ENCODE data around the gene SLC4A9. TPM values are rescaled to one million over a fixed set of nuclear protein-coding genes. Genes with fewer than 3 reads are reported as not detected.

SLC4A9 gene
- 0.11 TPM for total RNA-seq
- polyA plus RNA-seq: 0.06 TPM

- Histone ChIP-seq H3K4me3 (ENCODE audit: low read depth, low read length) (no peak within 1 kb of the TSS), H3K27ac (ENCODE audit: low read depth) (no peak within 1 kb of the TSS), H3K4me1 (ENCODE audit: insufficient read depth) (no peaks in the 10 kb centered on the region), H3K36me3 (ENCODE audit: insufficient read depth) (no peaks in the 10 kb centered on the region)
- 91% methylated on average over 2 of the region's 2 CpGs for WGBS
- DNase-seq (ENCODE audit: extremely low spot score): no peak
Observed at GRCh38 chr5:140360101-140360500, at the start of gene SLC4A9. SLC4A9 (plus strand) TSS chr5:140360194; CDS start chr5:140360237, 43 bp downstream.

- H3K36me3 ChIP-seq (ENCODE audit: insufficient read depth): no peaks in the 10 kb centered on the region
- H3K27ac ChIP-seq (ENCODE audit: low read depth): no peak overlapping the region
- 72% methylated on average over 2 of the region's 2 CpGs for WGBS
- H3K4me1 ChIP-seq (ENCODE audit: insufficient read depth): no peaks in the 10 kb centered on the region
- no peak overlapping the region for H3K4me3 ChIP-seq (ENCODE audit: low read depth, low read length)
- no peak for DNase-seq (ENCODE audit: extremely low spot score)
Observed at GRCh38 chr5:140310434-140310833, 49.6 kb upstream of the SLC4A9 start.

GRCh38 chr5:140311011-140311467 is 49.0 kb upstream of the SLC4A9 start:
- WGBS: 76% methylated on average over 5 of the region's 5 CpGs
- Histone ChIP-seq H3K4me3 (ENCODE audit: low read depth, low read length) (no peak overlapping the region), H3K4me1 (ENCODE audit: insufficient read depth) (no peaks in the 10 kb centered on the region), H3K27ac (ENCODE audit: low read depth) (no peak overlapping the region), H3K36me3 (ENCODE audit: insufficient read depth) (no peaks in the 10 kb centered on the region)
- DNase-seq (ENCODE audit: extremely low spot score): no peak

GRCh38 chr5:140312067-140312790 is 47.8 kb upstream of the SLC4A9 start:
- H3K36me3 ChIP-seq (ENCODE audit: insufficient read depth): no peaks in the 10 kb centered on the region
- 31% methylated on average over 4 of the region's 4 CpGs for WGBS
- H3K4me3 ChIP-seq (ENCODE audit: low read depth, low read length): no peak overlapping the region
- H3K4me1 ChIP-seq (ENCODE audit: insufficient read depth): no peaks in the 10 kb centered on the region
- no peak overlapping the region for H3K27ac ChIP-seq (ENCODE audit: low read depth)
- DNase-seq (ENCODE audit: extremely low spot score): no peak

GRCh38 chr5:140312791-140313189 is 47.2 kb upstream of the SLC4A9 start:
- 90% methylated on average over 7 of the region's 7 CpGs for WGBS
- Histone ChIP-seq H3K36me3 (ENCODE audit: insufficient read depth) (no peaks in the 10 kb centered on the region), H3K4me1 (ENCODE audit: insufficient read depth) (no peaks in the 10 kb centered on the region), H3K27ac (ENCODE audit: low read depth) (no peak overlapping the region), H3K4me3 (ENCODE audit: low read depth, low read length) (no peak overlapping the region)
- DNase-seq (ENCODE audit: extremely low spot score): no peak

GRCh38 chr5:140317859-140318258 is 42.1 kb upstream of the SLC4A9 start:
- no peak for DNase-seq (ENCODE audit: extremely low spot score)
- Histone ChIP-seq H3K4me3 (ENCODE audit: low read depth, low read length) (no peak overlapping the region), H3K36me3 (ENCODE audit: insufficient read depth) (no peaks in the 10 kb centered on the region), H3K4me1 (ENCODE audit: insufficient read depth) (no peaks in the 10 kb centered on the region), H3K27ac (ENCODE audit: low read depth) (no peak overlapping the region)
- WGBS: 78% methylated on average over 5 of the region's 5 CpGs

- H3K4me3 ChIP-seq (ENCODE audit: low read depth, low read length): no peak overlapping the region
- DNase-seq (ENCODE audit: extremely low spot score): no peak
- no peaks in the 10 kb centered on the region for H3K4me1 ChIP-seq (ENCODE audit: insufficient read depth)
- H3K36me3 ChIP-seq (ENCODE audit: insufficient read depth): no peaks in the 10 kb centered on the region
- WGBS: 88% methylated on average over 4 of the region's 4 CpGs
- no peak overlapping the region for H3K27ac ChIP-seq (ENCODE audit: low read depth)
Observed at GRCh38 chr5:140318792-140319191, 41.2 kb upstream of the SLC4A9 start.

GRCh38 chr5:140319833-140320232 is 40.2 kb upstream of the SLC4A9 start:
- H3K4me1 ChIP-seq (ENCODE audit: insufficient read depth): no peaks in the 10 kb centered on the region
- H3K27ac ChIP-seq (ENCODE audit: low read depth): no peak overlapping the region
- no peaks in the 10 kb centered on the region for H3K36me3 ChIP-seq (ENCODE audit: insufficient read depth)
- 96% methylated on average over 1 of the region's 1 CpG for WGBS
- no peak overlapping the region for H3K4me3 ChIP-seq (ENCODE audit: low read depth, low read length)
- DNase-seq (ENCODE audit: extremely low spot score): no peak

- 83% methylated on average over 2 of the region's 2 CpGs for WGBS
- H3K4me1 ChIP-seq (ENCODE audit: insufficient read depth): no peaks in the 10 kb centered on the region
- no peak for DNase-seq (ENCODE audit: extremely low spot score)
- H3K4me3 ChIP-seq (ENCODE audit: low read depth, low read length): no peak overlapping the region
- H3K27ac ChIP-seq (ENCODE audit: low read depth): no peak overlapping the region
- no peaks in the 10 kb centered on the region for H3K36me3 ChIP-seq (ENCODE audit: insufficient read depth)
Observed at GRCh38 chr5:140321796-140322195, 38.2 kb upstream of the SLC4A9 start.

GRCh38 chr5:140322751-140323731 is 37.0 kb upstream of the SLC4A9 start:
- Histone ChIP-seq H3K4me1 (ENCODE audit: insufficient read depth) (no peaks in the 10 kb centered on the region), H3K27ac (ENCODE audit: low read depth) (no peak overlapping the region), H3K4me3 (ENCODE audit: low read depth, low read length) (no peak overlapping the region), H3K36me3 (ENCODE audit: insufficient read depth) (no peaks in the 10 kb centered on the region)
- DNase-seq (ENCODE audit: extremely low spot score): no peak
- 49% methylated on average over 9 of the region's 9 CpGs for WGBS

- Histone ChIP-seq H3K27ac (ENCODE audit: low read depth) (no peak overlapping the region), H3K4me1 (ENCODE audit: insufficient read depth) (no peaks in the 10 kb centered on the region), H3K36me3 (ENCODE audit: insufficient read depth) (no peaks in the 10 kb centered on the region), H3K4me3 (ENCODE audit: low read depth, low read length) (no peak overlapping the region)
- DNase-seq (ENCODE audit: extremely low spot score): no peak
- 84% methylated on average over 5 of the region's 5 CpGs for WGBS
Observed at GRCh38 chr5:140324041-140324600, 35.9 kb upstream of the SLC4A9 start.

GRCh38 chr5:140324617-140325241 is 35.3 kb upstream of the SLC4A9 start:
- Histone ChIP-seq H3K36me3 (ENCODE audit: insufficient read depth) (no peaks in the 10 kb centered on the region), H3K4me1 (ENCODE audit: insufficient read depth) (no peaks in the 10 kb centered on the region), H3K27ac (ENCODE audit: low read depth) (no peak overlapping the region), H3K4me3 (ENCODE audit: low read depth, low read length) (no peak overlapping the region)
- 54% methylated on average over 1 of the region's 1 CpG for WGBS
- DNase-seq (ENCODE audit: extremely low spot score): no peak

GRCh38 chr5:140325486-140325885 is 34.5 kb upstream of the SLC4A9 start:
- WGBS: 88% methylated on average over 3 of the region's 3 CpGs
- Histone ChIP-seq H3K4me1 (ENCODE audit: insufficient read depth) (no peaks in the 10 kb centered on the region), H3K4me3 (ENCODE audit: low read depth, low read length) (no peak overlapping the region), H3K36me3 (ENCODE audit: insufficient read depth) (no peaks in the 10 kb centered on the region), H3K27ac (ENCODE audit: low read depth) (no peak overlapping the region)
- no peak for DNase-seq (ENCODE audit: extremely low spot score)

All from urinary bladder (tissue), 4 donors.